NCI-H2107 treated with DMSO at 0.1 percent for 48 hours (cell line): ENCODE results near the gene FYN.
A peak's percentile ranks its signal among the peaks of the same experiment; 100 is the strongest.
"Not testable (repeated sequence)": the region's sequence is repeated elsewhere in the genome, so short reads cannot be mapped to it uniquely, and the experiment has no call there.

ENCODE experiments used
- DNase-seq: peaks from one replicate; lab custom pipeline; 2025; ENCODE audit not compliant: unreplicated experiment; lab: John Stamatoyannopoulos, UW

The FYN gene

GRCh38 chr6:111792914-111793700, 80.1 kb downstream of the FYN start:
- DNase-seq: no peak

GRCh38 chr6:111792241-111792640, 81.0 kb downstream of the FYN start:
- no peak for DNase-seq

- no peak for DNase-seq
Measured at GRCh38 chr6:111791415-111791814, 81.8 kb downstream of the FYN start.

GRCh38 chr6:111789598-111789997, 83.7 kb downstream of the FYN start:
- DNase-seq: no peak

GRCh38 chr6:111788379-111789276, 84.6 kb downstream of the FYN start:
- no peak for DNase-seq

GRCh38 chr6:111786151-111786550, 87.1 kb downstream of the FYN start:
- DNase-seq: not testable (repeated sequence)

- no peak for DNase-seq
Measured at GRCh38 chr6:111784433-111784832, 88.8 kb downstream of the FYN start.

- DNase-seq: no peak
Measured at GRCh38 chr6:111782887-111783466, 90.3 kb downstream of the FYN start.

- DNase-seq: no peak
Measured at GRCh38 chr6:111782192-111782809, 91.0 kb downstream of the FYN start.

- DNase-seq: peak; percentile 53
Measured at GRCh38 chr6:111781041-111781708, 92.1 kb downstream of the FYN start.

GRCh38 chr6:111780393-111780792, 92.9 kb downstream of the FYN start:
- DNase-seq: no peak

GRCh38 chr6:111779660-111780059, 93.6 kb downstream of the FYN start:
- no peak for DNase-seq

- DNase-seq: no peak
Measured at GRCh38 chr6:111779031-111779430, 94.2 kb downstream of the FYN start.

GRCh38 chr6:111777357-111777756, 95.9 kb downstream of the FYN start:
- DNase-seq: no peak

- peak; percentile 53 for DNase-seq
Measured at GRCh38 chr6:111776236-111777221, 96.7 kb downstream of the FYN start.

- no peak for DNase-seq
Measured at GRCh38 chr6:111775145-111775922, 97.9 kb downstream of the FYN start.

- no peak for DNase-seq
Measured at GRCh38 chr6:111774346-111774703, 98.9 kb downstream of the FYN start.

GRCh38 chr6:111773501-111774345, 99.5 kb downstream of the FYN start:
- DNase-seq: no peak
